HFFc6 (cell line): ENCODE results near the gene CSMD2. TPM values are rescaled to one million over a fixed set of nuclear protein-coding genes. Genes with fewer than 3 reads are reported as not detected.

Experiments used
- DNase-seq: peaks from one replicate; pipeline ENCODE4 v3.0.0-alpha.2; 2018
- H3K27ac Mint-ChIP-seq: 2 replicates; pipeline ENCODE4 v1.8.0; 2020; ENCODE audit warnings: mild to moderate bottlenecking, mixed read lengths
- H3K27me3 Mint-ChIP-seq: 2 replicates; pipeline ENCODE4 v1.8.0; 2021; ENCODE audit warnings: mild to moderate bottlenecking, moderate library complexity, mixed read lengths; ENCODE audit not compliant: insufficient read depth
- H3K36me3 Mint-ChIP-seq: 2 replicates; pipeline ENCODE4 v1.8.0; 2021; ENCODE audit warnings: low read depth, mixed read lengths
- H3K4me1 Mint-ChIP-seq: 2 replicates; pipeline ENCODE4 v1.8.0; 2020; ENCODE audit warnings: low read depth, mixed read lengths
- H3K4me3 Mint-ChIP-seq: 2 replicates; pipeline ENCODE4 v1.8.0; 2020; ENCODE audit warnings: mild to moderate bottlenecking, moderate library complexity, mixed read lengths
- H3K9me3 Mint-ChIP-seq: 2 replicates; pipeline ENCODE4 v1.8.0; 2020; ENCODE audit warnings: mild to moderate bottlenecking, mixed read lengths
- total RNA-seq, 6 experiments: library from RNA; stranded (reverse); fragmentation: NEBNext Ultra II Directional; extraction: Animal tissue kit (Norgen Biotek cat#: 25700); gene quantifications; 2 replicates in 1 of 6; 3 replicates in 5 of 6; pipeline ENCODE4 v1.2.3, GENCODE V29; 2021
- TF ChIP-seq, protein P1 (sequence below): fragments of 200-600 bp; sonication (generic); IDR thresholded peaks from 2 replicates; pipeline ENCODE4 v1.5.0; 2021; ENCODE audit warnings: antibody characterized with exemption, mild to moderate bottlenecking

Gene CSMD2
- total RNA-seq, 6 experiments from 2014 or later = 0.77 to 3.2 (median 1.2) TPM

DNA sequence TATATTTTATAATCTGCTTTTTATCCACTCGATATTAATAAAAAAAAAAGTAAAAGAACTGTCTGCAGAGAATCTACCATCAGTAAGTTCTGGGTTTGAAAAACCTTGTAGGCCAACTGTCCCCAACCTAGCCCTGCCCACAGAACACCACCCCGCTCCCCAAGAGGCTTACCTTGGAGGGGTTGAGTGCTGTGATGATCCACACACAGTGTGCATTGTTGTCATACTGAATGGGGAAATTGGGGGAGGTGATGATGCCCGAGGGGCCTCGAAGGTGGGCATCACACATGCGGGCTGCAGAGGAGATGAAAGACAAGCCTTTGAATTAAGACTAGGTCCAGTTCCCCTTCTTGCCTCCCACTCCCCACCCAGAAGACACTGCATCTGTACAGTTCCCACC, 354.5 kb downstream of the CSMD2 start:
- Mint-ChIP-seq H3K27ac (no peak overlapping the region), H3K36me3 (peaks cover 20% of the 10 kb centered on the region), H3K4me1 (peaks cover 14% of the 10 kb centered on the region; the same call in 1 of the 2 replicates), H3K9me3 (peaks cover 32% of the 10 kb centered on the region), H3K4me3 (no peak overlapping the region), H3K27me3 (peaks cover 7% of the 10 kb centered on the region; the same call in 1 of the 2 replicates)
- TF ChIP-seq, protein P1, sequence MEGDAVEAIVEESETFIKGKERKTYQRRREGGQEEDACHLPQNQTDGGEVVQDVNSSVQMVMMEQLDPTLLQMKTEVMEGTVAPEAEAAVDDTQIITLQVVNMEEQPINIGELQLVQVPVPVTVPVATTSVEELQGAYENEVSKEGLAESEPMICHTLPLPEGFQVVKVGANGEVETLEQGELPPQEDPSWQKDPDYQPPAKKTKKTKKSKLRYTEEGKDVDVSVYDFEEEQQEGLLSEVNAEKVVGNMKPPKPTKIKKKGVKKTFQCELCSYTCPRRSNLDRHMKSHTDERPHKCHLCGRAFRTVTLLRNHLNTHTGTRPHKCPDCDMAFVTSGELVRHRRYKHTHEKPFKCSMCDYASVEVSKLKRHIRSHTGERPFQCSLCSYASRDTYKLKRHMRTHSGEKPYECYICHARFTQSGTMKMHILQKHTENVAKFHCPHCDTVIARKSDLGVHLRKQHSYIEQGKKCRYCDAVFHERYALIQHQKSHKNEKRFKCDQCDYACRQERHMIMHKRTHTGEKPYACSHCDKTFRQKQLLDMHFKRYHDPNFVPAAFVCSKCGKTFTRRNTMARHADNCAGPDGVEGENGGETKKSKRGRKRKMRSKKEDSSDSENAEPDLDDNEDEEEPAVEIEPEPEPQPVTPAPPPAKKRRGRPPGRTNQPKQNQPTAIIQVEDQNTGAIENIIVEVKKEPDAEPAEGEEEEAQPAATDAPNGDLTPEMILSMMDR = no peak
- no peak for DNase-seq

DNA sequence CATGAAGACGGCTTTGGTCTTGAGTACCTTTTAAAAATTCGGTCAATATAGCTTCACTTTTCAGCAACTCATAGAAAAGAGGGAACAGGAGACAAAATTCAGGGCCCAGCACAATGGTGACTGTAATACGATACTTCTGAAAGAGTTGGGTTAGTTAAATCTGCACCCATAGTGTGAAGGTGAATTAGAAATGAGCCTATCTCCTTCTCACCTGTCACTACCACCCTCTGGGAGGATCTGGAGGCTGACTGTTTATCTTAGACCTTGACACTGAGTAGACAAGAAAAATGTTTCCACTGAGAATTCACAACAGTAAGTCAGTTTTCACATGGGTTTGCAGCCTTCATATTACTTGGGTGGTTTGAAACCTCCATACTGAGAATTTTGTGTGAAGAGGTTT, 359.0 kb downstream of the CSMD2 start:
- Mint-ChIP-seq H3K27me3 (peaks cover 3% of the 10 kb centered on the region; the same call in 1 of the 2 replicates), H3K9me3 (peaks cover 24% of the 10 kb centered on the region), H3K4me1 (no peaks in the 10 kb centered on the region), H3K36me3 (peaks cover 7% of the 10 kb centered on the region; the same call in 1 of the 2 replicates), H3K27ac (no peak overlapping the region), H3K4me3 (no peak overlapping the region)
- TF ChIP-seq, protein P1 = no peak
- DNase-seq = no peak

DNA sequence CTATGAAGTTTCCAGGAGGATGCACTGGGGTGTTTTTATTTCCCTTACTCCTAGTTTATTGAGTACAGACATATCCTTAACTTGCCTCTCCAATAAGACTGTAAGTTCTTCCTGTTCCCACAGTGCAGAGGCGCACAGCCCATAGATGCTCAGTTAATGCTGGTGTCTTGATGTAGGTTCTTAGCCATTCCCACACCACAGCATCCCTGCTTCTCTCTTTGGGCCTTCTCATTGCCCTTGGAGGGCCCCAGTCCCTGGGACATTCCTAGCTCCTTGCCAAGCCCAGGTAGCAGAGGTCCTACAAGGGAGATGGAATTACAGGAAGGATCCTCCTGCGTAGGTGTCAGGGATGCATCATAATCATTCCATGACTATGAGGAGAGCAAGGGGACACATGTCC, 362.8 kb downstream of the CSMD2 start:
- no peak for DNase-seq
- Mint-ChIP-seq H3K27me3 (peaks cover 4% of the 10 kb centered on the region; the same call in 1 of the 2 replicates), H3K9me3 (peaks cover 28% of the 10 kb centered on the region), H3K36me3 (peaks cover 10% of the 10 kb centered on the region), H3K4me3 (no peak overlapping the region), H3K4me1 (no peaks in the 10 kb centered on the region), H3K27ac (no peak overlapping the region)
- TF ChIP-seq, protein P1 = no peak

DNA sequence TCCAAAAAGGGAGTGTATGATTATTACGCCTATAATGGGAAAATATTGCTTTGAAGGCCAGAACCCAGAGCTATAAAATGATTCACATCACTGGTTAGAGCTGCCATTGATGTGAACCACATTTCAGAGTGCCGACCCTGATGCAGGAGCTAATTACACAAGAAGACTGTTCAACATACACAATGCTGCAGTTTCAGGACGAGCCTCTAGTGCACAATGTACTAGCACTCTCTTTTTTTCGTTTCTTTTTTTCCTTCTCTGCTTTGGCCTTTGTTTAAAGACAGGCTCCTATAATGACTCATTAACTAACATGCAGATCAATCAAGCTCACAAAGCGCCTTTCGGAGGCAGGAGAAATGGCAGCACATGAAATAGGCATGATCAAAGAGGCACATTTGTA, 367.2 kb downstream of the CSMD2 start:
- Mint-ChIP-seq H3K4me1 (no peaks in the 10 kb centered on the region), H3K27me3 (peaks cover 7% of the 10 kb centered on the region; the same call in 1 of the 2 replicates), H3K27ac (no peak overlapping the region), H3K9me3 (peaks cover 49% of the 10 kb centered on the region), H3K4me3 (no peak overlapping the region), H3K36me3 (peaks cover 15% of the 10 kb centered on the region)
- TF ChIP-seq, protein P1 = no peak
- no peak for DNase-seq

DNA sequence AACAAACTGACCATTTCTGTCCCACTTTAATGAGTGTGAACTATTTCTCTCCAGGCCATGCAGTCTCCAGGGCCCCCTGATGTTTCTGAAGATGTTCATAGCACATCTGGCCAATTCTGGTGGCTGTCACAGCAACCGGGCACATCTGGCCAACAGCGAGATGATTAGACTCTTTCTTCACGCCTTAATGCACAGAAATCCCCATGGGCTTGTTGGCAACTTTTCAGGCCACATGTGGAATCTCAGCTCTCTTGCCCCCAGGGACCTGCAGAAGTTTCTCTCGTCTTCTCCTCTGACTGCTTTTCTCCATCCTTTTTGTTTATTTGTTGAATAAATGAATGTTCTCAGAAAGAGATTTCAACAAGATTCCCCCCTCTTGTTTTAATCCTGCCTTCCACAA, 372.4 kb downstream of the CSMD2 start:
- H3K9me3 Mint-ChIP-seq = peaks cover 40% of the 10 kb centered on the region
- no peaks in the 10 kb centered on the region for H3K4me1 Mint-ChIP-seq
- no peak overlapping the region for H3K4me3 Mint-ChIP-seq
- H3K36me3 Mint-ChIP-seq = peaks cover 7% of the 10 kb centered on the region
- peaks cover 2% of the 10 kb centered on the region; the same call in 1 of the 2 replicates for H3K27me3 Mint-ChIP-seq
- DNase-seq = no peak
- TF ChIP-seq, protein P1 = no peak
- H3K27ac Mint-ChIP-seq = no peak overlapping the region

DNA sequence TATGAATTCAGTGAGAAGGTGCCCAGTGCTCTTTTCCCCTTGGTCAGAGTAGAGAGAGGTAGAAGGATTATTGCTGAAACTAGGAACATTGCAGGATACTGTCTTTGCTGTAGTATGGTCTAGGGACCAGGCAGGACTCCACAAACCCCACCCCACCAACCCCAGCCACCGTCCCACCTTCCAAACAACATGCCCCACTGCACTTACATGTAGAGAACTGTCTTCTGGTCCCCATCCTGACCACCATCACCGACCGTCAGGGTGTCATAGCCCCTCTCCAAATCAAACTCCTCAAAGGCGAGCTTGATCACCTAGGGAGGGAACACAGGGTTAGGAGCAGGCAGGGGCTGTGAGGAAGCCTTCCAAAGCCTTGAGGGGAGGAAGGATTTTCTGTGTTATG, 372.8 kb downstream of the CSMD2 start:
- H3K27ac Mint-ChIP-seq = no peak overlapping the region
- H3K9me3 Mint-ChIP-seq = peaks cover 36% of the 10 kb centered on the region
- no peak overlapping the region for H3K4me3 Mint-ChIP-seq
- TF ChIP-seq, protein P1 = no peak
- DNase-seq = no peak
- H3K36me3 Mint-ChIP-seq = peaks cover 5% of the 10 kb centered on the region
- no peaks in the 10 kb centered on the region for H3K4me1 Mint-ChIP-seq
- H3K27me3 Mint-ChIP-seq = peaks cover 2% of the 10 kb centered on the region; the same call in 1 of the 2 replicates
